ENCODE results near the gene DCST1. TPM values are rescaled to one million over a fixed set of nuclear protein-coding genes. Genes with fewer than 3 reads are reported as not detected.

Gene DCST1
- total RNA-seq, 2 experiments from 2014 or later, result not detected

- H3K27ac ChIP-seq (ENCODE audit: low read depth, low read length, poor library complexity, severe bottlenecking), result peak overlapping the region; percentile 38
These were observed 19.1 kb downstream of the DCST1 start for GRCh38 chr1:155052439-155053395.

GRCh38 chr1:155053531-155054105 is 20.0 kb downstream of the DCST1 start:
- intact Hi-C loops (cut with micrococcal nuclease; ENCODE audit: unreplicated experiment), result no loop called here
- BruUV-seq (replicated peaks), result no TSS peak
- POLR2A ChIA-PET, result interaction anchor here (1.5 kb wide), 1 partner anchor 8 kb away, joined by 6 read pairs; no protein-coding TSS in a partner anchor

More at GRCh38 chr1:155052439-155053395, 19.1 kb downstream of the DCST1 start:
- Histone ChIP-seq H3K9me2 (ENCODE audit: insufficient read depth, low read length) (no peaks in the 10 kb centered on the region), H3K4me2 (ENCODE audit: low read length) (peak overlapping the region; percentile 99), H3K4me1 (ENCODE audit: insufficient read depth, low read length, poor library complexity, severe bottlenecking) (peaks cover 35% of the 10 kb centered on the region), H4K20me1 (ENCODE audit: insufficient read depth, low read length) (no peaks in the 10 kb centered on the region), H3K36me3 (ENCODE audit: insufficient read depth, low read length) (peaks cover 11% of the 10 kb centered on the region; the same call in 1 of the 2 replicates), H3K4me3 (ENCODE audit: low read depth, low read length, poor library complexity, severe bottlenecking) (peak overlapping the region; percentile 91), H3K79me2 (ENCODE audit: insufficient read depth, low read depth, low read length) (no peaks in the 10 kb centered on the region), H3K9me3 (ENCODE audit: low read length) (no peaks in the 10 kb centered on the region), H2AFZ (ENCODE audit: low read length) (no peak overlapping the region)
- DNase-seq (ENCODE audit: low spot score), result peak; percentile 48
- CTCF ChIA-PET (ENCODE audit: unreplicated experiment), result interaction anchor here (0.7 to 1.2 kb wide), 2 partner anchors 9 to 14 kb away, joined by 3 to 5 read pairs; no protein-coding TSS in a partner anchor
- intact Hi-C loops (cut with micrococcal nuclease; ENCODE audit: unreplicated experiment), result no loop called here
- TF ChIP-seq EZH2phosphoT487 (IDR thresholded peaks at IDR 0.05; ENCODE audit: borderline replicate concordance, low read depth, low read length), result no peak
- TF ChIP-seq, protein P1, sequence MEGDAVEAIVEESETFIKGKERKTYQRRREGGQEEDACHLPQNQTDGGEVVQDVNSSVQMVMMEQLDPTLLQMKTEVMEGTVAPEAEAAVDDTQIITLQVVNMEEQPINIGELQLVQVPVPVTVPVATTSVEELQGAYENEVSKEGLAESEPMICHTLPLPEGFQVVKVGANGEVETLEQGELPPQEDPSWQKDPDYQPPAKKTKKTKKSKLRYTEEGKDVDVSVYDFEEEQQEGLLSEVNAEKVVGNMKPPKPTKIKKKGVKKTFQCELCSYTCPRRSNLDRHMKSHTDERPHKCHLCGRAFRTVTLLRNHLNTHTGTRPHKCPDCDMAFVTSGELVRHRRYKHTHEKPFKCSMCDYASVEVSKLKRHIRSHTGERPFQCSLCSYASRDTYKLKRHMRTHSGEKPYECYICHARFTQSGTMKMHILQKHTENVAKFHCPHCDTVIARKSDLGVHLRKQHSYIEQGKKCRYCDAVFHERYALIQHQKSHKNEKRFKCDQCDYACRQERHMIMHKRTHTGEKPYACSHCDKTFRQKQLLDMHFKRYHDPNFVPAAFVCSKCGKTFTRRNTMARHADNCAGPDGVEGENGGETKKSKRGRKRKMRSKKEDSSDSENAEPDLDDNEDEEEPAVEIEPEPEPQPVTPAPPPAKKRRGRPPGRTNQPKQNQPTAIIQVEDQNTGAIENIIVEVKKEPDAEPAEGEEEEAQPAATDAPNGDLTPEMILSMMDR (conservative IDR thresholded peaks at IDR 0.05; ENCODE audit: low read length), result peak; percentile 67
- POLR2A ChIA-PET, result interaction anchor here (0.5 to 1.5 kb wide), 3 partner anchors 9 to 190 kb away, joined by 5 to 6 read pairs (median 5); no protein-coding TSS in a partner anchor
- BruUV-seq (replicated peaks), result no TSS peak

More at GRCh38 chr1:155053531-155054105, 20.0 kb downstream of the DCST1 start:
- no peaks in the 10 kb centered on the region for H3K9me3 ChIP-seq (ENCODE audit: low read length)
- TF ChIP-seq, protein P1 (conservative IDR thresholded peaks at IDR 0.05; ENCODE audit: low read length), result no peak
- TF ChIP-seq EZH2phosphoT487 (IDR thresholded peaks at IDR 0.05; ENCODE audit: borderline replicate concordance, low read depth, low read length), result no peak
- no peak overlapping the region for H2AFZ ChIP-seq (ENCODE audit: low read length)
- peaks cover 35% of the 10 kb centered on the region for H3K4me1 ChIP-seq (ENCODE audit: insufficient read depth, low read length, poor library complexity, severe bottlenecking)
- H3K9me2 ChIP-seq (ENCODE audit: insufficient read depth, low read length), result no peaks in the 10 kb centered on the region
- DNase-seq (ENCODE audit: low spot score), result no peak
- no peaks in the 10 kb centered on the region for H4K20me1 ChIP-seq (ENCODE audit: insufficient read depth, low read length)
- H3K4me2 ChIP-seq (ENCODE audit: low read length), result peak overlapping the region; percentile 99
- no peak overlapping the region for H3K4me3 ChIP-seq (ENCODE audit: low read depth, low read length, poor library complexity, severe bottlenecking)
- H3K79me2 ChIP-seq (ENCODE audit: insufficient read depth, low read depth, low read length), result no peaks in the 10 kb centered on the region
- H3K27ac ChIP-seq (ENCODE audit: low read depth, low read length, poor library complexity, severe bottlenecking), result peak overlapping the region; percentile 14
- CTCF ChIA-PET (ENCODE audit: unreplicated experiment), result interaction anchor here (1.2 to 1.3 kb wide), 2 partner anchors 8 to 37 kb away, joined by 3 to 5 read pairs; no protein-coding TSS in a partner anchor
- H3K36me3 ChIP-seq (ENCODE audit: insufficient read depth, low read length), result peaks cover 17% of the 10 kb centered on the region; the same call in 1 of the 2 replicates
